Measurements from ENCODE around the gene CMTM5. TPM values are rescaled to one million over a fixed set of nuclear protein-coding genes. Genes with fewer than 3 reads are reported as not detected.
"Not testable (repeated sequence)": the region's sequence is repeated elsewhere in the genome, so short reads cannot be mapped to it uniquely, and the experiment has no call there.

CMTM5 gene
- total and polyA plus RNA-seq, 7 experiments from 2014 or later = not detected

GRCh38 chr14:23399591-23399990 lies 22.7 kb downstream of the CMTM5 start:
- no peak overlapping the region for H3K27ac Mint-ChIP-seq
- H3K4me1 Mint-ChIP-seq = peaks cover 0 to 6% (median 0%) of the 10 kb centered on the region in 7 donors
- no peak overlapping the region for H3K27ac ChIP-seq (ENCODE audit: low read depth, low read length)
- no peak overlapping the region for H3K4me3 ChIP-seq (ENCODE audit: low read length)
- no peak for ATAC-seq
- intact Hi-C loops (cut with micrococcal nuclease) = no loop called here
- ChIA-PET CTCF (no interaction called here), POLR2A (interaction anchor here (0.5 kb wide), 1 partner anchor 282 kb away, joined by 3 read pairs; no protein-coding TSS in a partner anchor)
- H3K36me3 Mint-ChIP-seq = no peaks in the 10 kb centered on the region
- no peaks in the 10 kb centered on the region for H3K4me1 ChIP-seq (ENCODE audit: control insufficient read depth in 2 of 2, insufficient read depth in 2 of 2, low read length in 2 of 2)
- no peaks in the 10 kb centered on the region for H3K9me3 ChIP-seq (ENCODE audit: control insufficient read depth in 2 of 3, low read length in 3 of 3)
- peaks cover 0 to 10% (median 8%) of the 10 kb centered on the region in 5 donors for H3K27me3 Mint-ChIP-seq
- H3K36me3 ChIP-seq (ENCODE audit: control insufficient read depth in 2 of 3, insufficient read depth in 3 of 3, low read length in 3 of 3) = no peaks in the 10 kb centered on the region
- no peak overlapping the region for H3K4me3 Mint-ChIP-seq
- H3K27me3 ChIP-seq (ENCODE audit: control insufficient read depth in 2 of 2, insufficient read depth in 2 of 2, low read length in 2 of 2) = no peaks in the 10 kb centered on the region
- no peaks in the 10 kb centered on the region for H3K9me3 Mint-ChIP-seq
- DNase-seq = no peak

- H3K4me3 Mint-ChIP-seq; H3K4me1 Mint-ChIP-seq; CTCF ChIA-PET; H3K36me3 Mint-ChIP-seq; ATAC-seq; H3K4me3 ChIP-seq (ENCODE audit: low read length); DNase-seq; H3K27ac ChIP-seq (ENCODE audit: low read depth, low read length); H3K4me1 ChIP-seq (ENCODE audit: control insufficient read depth in 2 of 2, insufficient read depth in 2 of 2, low read length in 2 of 2); H3K36me3 ChIP-seq (ENCODE audit: control insufficient read depth in 2 of 3, insufficient read depth in 3 of 3, low read length in 3 of 3); H3K27me3 ChIP-seq (ENCODE audit: control insufficient read depth in 2 of 2, insufficient read depth in 2 of 2, low read length in 2 of 2); H3K27ac Mint-ChIP-seq; POLR2A ChIA-PET; H3K9me3 Mint-ChIP-seq; H3K9me3 ChIP-seq (ENCODE audit: control insufficient read depth in 2 of 3, low read length in 3 of 3); intact Hi-C loops (cut with micrococcal nuclease): not testable (repeated sequence)
- peaks cover 0 to 15% (median 5%) of the 10 kb centered on the region in 5 donors for H3K27me3 Mint-ChIP-seq
These were observed 23.8 kb downstream of the CMTM5 start for GRCh38 chr14:23400496-23401149.

- no peak overlapping the region for H3K4me3 Mint-ChIP-seq
- Histone ChIP-seq H3K27me3 (ENCODE audit: control insufficient read depth in 2 of 2, insufficient read depth in 2 of 2, low read length in 2 of 2) (no peaks in the 10 kb centered on the region), H3K9me3 (ENCODE audit: control insufficient read depth in 2 of 3, low read length in 3 of 3) (no peaks in the 10 kb centered on the region), H3K27ac (ENCODE audit: low read depth, low read length) (no peak overlapping the region), H3K4me3 (ENCODE audit: low read length) (no peak overlapping the region), H3K4me1 (ENCODE audit: control insufficient read depth in 2 of 2, insufficient read depth in 2 of 2, low read length in 2 of 2) (no peaks in the 10 kb centered on the region), H3K36me3 (ENCODE audit: control insufficient read depth in 2 of 3, insufficient read depth in 3 of 3, low read length in 3 of 3) (no peaks in the 10 kb centered on the region)
- no peak for ATAC-seq
- POLR2A ChIA-PET = no interaction called here
- no peak overlapping the region for H3K27ac Mint-ChIP-seq
- H3K27me3 Mint-ChIP-seq = peaks cover 0 to 15% (median 5%) of the 10 kb centered on the region in 5 donors
- H3K9me3 Mint-ChIP-seq = no peaks in the 10 kb centered on the region
- no peak for DNase-seq
- H3K36me3 Mint-ChIP-seq = no peaks in the 10 kb centered on the region
- intact Hi-C loops (cut with micrococcal nuclease) = no loop called here
- CTCF ChIA-PET = no interaction called here
- peaks cover 0 to 6% (median 0%) of the 10 kb centered on the region in 7 donors for H3K4me1 Mint-ChIP-seq
These were observed 24.4 kb downstream of the CMTM5 start for GRCh38 chr14:23401291-23401690.

GRCh38 chr14:23402296-23403138 lies 25.7 kb downstream of the CMTM5 start:
- Mint-ChIP-seq H3K27me3 (peaks cover 0 to 15% (median 5%) of the 10 kb centered on the region in 5 donors), H3K36me3 (no peaks in the 10 kb centered on the region), H3K4me3 (no peak overlapping the region), H3K4me1 (peaks cover 0 to 6% (median 0%) of the 10 kb centered on the region in 7 donors), H3K27ac (no peak overlapping the region), H3K9me3 (no peaks in the 10 kb centered on the region)
- H3K9me3 ChIP-seq (ENCODE audit: control insufficient read depth in 2 of 3, low read length in 3 of 3) = no peaks in the 10 kb centered on the region
- no peaks in the 10 kb centered on the region for H3K4me1 ChIP-seq (ENCODE audit: control insufficient read depth in 2 of 2, insufficient read depth in 2 of 2, low read length in 2 of 2)
- POLR2A ChIA-PET = no interaction called here
- DNase-seq = no peak
- H3K27ac ChIP-seq (ENCODE audit: low read depth, low read length) = no peak overlapping the region
- H3K27me3 ChIP-seq (ENCODE audit: control insufficient read depth in 2 of 2, insufficient read depth in 2 of 2, low read length in 2 of 2) = no peaks in the 10 kb centered on the region
- intact Hi-C loops (cut with micrococcal nuclease) = no loop called here
- H3K4me3 ChIP-seq (ENCODE audit: low read length) = no peak overlapping the region
- ATAC-seq = no peak
- no peaks in the 10 kb centered on the region for H3K36me3 ChIP-seq (ENCODE audit: control insufficient read depth in 2 of 3, insufficient read depth in 3 of 3, low read length in 3 of 3)
- CTCF ChIA-PET = no interaction called here

- H3K9me3 Mint-ChIP-seq = no peaks in the 10 kb centered on the region
- ChIA-PET CTCF (no interaction called here), POLR2A (no interaction called here)
- Histone ChIP-seq H3K4me3 (ENCODE audit: low read length) (no peak overlapping the region), H3K27ac (ENCODE audit: low read depth, low read length) (no peak overlapping the region), H3K4me1 (ENCODE audit: control insufficient read depth in 2 of 2, insufficient read depth in 2 of 2, low read length in 2 of 2) (no peaks in the 10 kb centered on the region), H3K27me3 (ENCODE audit: control insufficient read depth in 2 of 2, insufficient read depth in 2 of 2, low read length in 2 of 2) (no peaks in the 10 kb centered on the region), H3K36me3 (ENCODE audit: control insufficient read depth in 2 of 3, insufficient read depth in 3 of 3, low read length in 3 of 3) (no peaks in the 10 kb centered on the region), H3K9me3 (ENCODE audit: control insufficient read depth in 2 of 3, low read length in 3 of 3) (no peaks in the 10 kb centered on the region)
- no peak for DNase-seq
- no peak overlapping the region for H3K4me3 Mint-ChIP-seq
- H3K4me1 Mint-ChIP-seq = peaks cover 0 to 6% (median 0%) of the 10 kb centered on the region in 7 donors
- no peak overlapping the region for H3K27ac Mint-ChIP-seq
- peaks cover 0 to 18% (median 10%) of the 10 kb centered on the region in 5 donors for H3K27me3 Mint-ChIP-seq
- intact Hi-C loops (cut with micrococcal nuclease) = no loop called here
- no peaks in the 10 kb centered on the region for H3K36me3 Mint-ChIP-seq
- ATAC-seq = no peak
These were observed 26.2 kb downstream of the CMTM5 start for GRCh38 chr14:23403139-23403438.

- Mint-ChIP-seq H3K4me3 (no peak overlapping the region), H3K27ac (no peak overlapping the region), H3K36me3 (no peaks in the 10 kb centered on the region), H3K9me3 (no peaks in the 10 kb centered on the region), H3K4me1 (peaks cover 0 to 4% (median 0%) of the 10 kb centered on the region in 7 donors), H3K27me3 (peaks cover 0 to 18% (median 5%) of the 10 kb centered on the region in 5 donors)
- ChIA-PET POLR2A (no interaction called here), CTCF (no interaction called here)
- no peak for DNase-seq
- Histone ChIP-seq H3K4me3 (ENCODE audit: low read length) (no peak overlapping the region), H3K36me3 (ENCODE audit: control insufficient read depth in 2 of 3, insufficient read depth in 3 of 3, low read length in 3 of 3) (no peaks in the 10 kb centered on the region), H3K27me3 (ENCODE audit: control insufficient read depth in 2 of 2, insufficient read depth in 2 of 2, low read length in 2 of 2) (no peaks in the 10 kb centered on the region), H3K27ac (ENCODE audit: low read depth, low read length) (no peak overlapping the region), H3K4me1 (ENCODE audit: control insufficient read depth in 2 of 2, insufficient read depth in 2 of 2, low read length in 2 of 2) (no peaks in the 10 kb centered on the region), H3K9me3 (ENCODE audit: control insufficient read depth in 2 of 3, low read length in 3 of 3) (no peaks in the 10 kb centered on the region)
- ATAC-seq = no peak
- intact Hi-C loops (cut with micrococcal nuclease) = no loop called here
These were observed 27.1 kb downstream of the CMTM5 start for GRCh38 chr14:23403908-23404307.
